ENCODE measurements around the gene LRP2.
"Not testable (repeated sequence)": the region's sequence is repeated elsewhere in the genome, so short reads cannot be mapped to it uniquely, and the experiment has no call there.

Gene LRP2

DNA sequence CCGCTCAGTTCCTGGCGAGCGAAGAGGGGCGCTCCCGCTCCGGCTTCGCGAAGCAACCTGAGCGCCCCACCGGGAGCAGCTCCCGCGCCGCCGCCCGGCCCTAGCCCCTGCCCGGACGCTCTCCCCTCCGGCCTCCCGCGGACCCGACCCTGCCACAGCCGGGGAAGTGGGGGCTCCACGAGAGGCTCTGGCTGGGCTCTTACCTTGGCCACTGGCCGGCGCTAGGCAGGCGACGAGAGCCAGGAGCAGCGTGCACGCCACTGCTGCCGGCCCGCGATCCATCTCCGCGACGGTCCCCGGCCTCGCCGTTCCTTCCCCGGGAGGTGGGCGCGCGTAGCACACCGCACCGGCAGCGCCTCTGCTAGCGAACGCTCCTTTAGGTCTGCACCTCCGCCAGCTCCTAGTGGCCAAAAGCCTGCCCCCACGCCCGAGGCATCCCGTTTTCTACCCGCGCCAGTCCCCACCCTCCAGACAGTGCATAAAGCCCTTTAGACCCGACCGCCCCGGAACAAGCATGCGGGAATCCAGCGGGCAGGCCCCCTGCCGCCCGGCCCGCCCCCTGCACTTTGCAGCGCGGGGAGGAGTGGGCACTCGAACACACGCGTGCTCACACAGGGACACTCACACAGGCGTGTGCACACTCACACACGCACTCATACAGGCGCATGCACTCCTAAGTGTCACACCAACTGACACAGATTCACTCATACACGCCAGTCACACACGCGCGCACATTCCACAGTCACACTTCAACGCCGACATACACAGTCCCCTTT is at the start of gene LRP2:
Gene LRP2 (minus strand): TSS at position 417 of the 776 bp plus-strand sequence. CDS start 135 bp downstream, at position 282.
- in situ Hi-C loops (cut with MboI; ENCODE audit: low sequenced_read_pairs): no loop called here

DNA sequence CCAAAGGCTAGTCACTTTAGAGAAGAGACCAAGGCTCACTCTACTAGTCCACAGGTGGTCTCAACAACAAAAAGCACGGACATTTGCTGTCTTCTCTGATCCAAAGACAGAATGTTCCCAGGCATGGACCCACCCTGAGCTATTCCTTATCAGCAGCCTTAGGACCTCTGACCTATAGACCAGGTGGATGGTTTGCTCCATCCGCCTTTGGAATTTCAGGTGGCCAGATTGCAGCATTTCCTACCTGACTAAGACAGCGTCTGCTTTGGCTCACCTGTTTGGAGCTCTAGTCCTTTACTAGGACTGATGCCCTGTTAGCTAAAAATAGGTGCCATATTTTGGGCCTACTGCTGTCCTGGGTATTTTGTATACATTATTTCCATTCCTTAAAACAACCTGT is 44.6 kb upstream of the LRP2 start:
- in situ Hi-C loops (cut with MboI; ENCODE audit: low sequenced_read_pairs): no loop called here

GRCh38 chr2:169399491-169399890 is 37.2 kb upstream of the LRP2 start:
- in situ Hi-C loops (cut with MboI; ENCODE audit: low sequenced_read_pairs): not testable (repeated sequence)

- in situ Hi-C loops (cut with MboI; ENCODE audit: low sequenced_read_pairs): no loop called here
Measured at GRCh38 chr2:169397697-169398096, 35.4 kb upstream of the LRP2 start.

GRCh38 chr2:169395821-169396374 is 33.6 kb upstream of the LRP2 start:
- in situ Hi-C loops (cut with MboI; ENCODE audit: low sequenced_read_pairs): no loop called here

DNA sequence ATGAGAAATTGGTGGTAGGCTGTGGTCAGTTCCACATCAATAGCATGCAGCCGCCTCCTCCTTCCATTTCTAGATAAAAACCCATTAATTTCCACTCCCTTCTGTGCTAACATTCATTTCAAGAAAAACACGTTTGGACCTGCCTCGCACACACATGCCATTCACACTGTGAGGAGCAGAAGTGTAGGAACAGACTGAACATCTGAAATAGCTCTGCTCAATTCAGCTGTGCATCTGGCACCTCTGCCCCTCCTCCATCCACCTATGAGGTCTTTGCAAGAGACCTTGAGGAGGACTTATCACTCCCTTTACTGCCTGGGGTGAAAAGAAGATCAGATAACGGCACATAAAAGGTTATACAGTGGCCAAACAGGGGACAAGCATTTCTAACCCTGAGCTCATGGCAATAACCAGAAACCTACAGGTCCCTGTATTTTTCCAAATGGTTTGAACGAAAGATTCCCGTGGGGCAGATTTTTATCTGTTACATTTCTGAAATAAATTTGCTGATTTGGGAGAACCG is 30.8 kb upstream of the LRP2 start:
- in situ Hi-C loops (cut with MboI; ENCODE audit: low sequenced_read_pairs): no loop called here

DNA sequence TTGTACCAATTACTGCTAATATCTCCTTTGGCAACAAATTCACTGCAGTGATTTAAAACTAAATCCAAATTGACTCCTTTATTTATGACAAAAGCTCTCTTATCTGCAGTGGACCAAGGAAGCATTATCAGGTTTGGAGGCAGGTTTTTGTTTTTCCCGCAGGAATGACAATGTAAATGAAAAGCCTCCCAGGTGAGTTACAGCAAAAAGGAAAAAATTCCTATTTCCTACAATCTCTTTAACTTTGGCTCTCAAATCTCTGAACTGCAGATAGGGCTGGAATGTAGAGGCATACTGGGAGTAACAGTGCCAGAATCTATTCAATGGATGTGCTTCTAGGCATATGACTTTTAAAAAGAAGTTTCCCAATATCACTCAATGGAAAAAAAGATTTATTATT is 28.9 kb upstream of the LRP2 start:
- in situ Hi-C loops (cut with MboI; ENCODE audit: low sequenced_read_pairs): no loop called here

DNA sequence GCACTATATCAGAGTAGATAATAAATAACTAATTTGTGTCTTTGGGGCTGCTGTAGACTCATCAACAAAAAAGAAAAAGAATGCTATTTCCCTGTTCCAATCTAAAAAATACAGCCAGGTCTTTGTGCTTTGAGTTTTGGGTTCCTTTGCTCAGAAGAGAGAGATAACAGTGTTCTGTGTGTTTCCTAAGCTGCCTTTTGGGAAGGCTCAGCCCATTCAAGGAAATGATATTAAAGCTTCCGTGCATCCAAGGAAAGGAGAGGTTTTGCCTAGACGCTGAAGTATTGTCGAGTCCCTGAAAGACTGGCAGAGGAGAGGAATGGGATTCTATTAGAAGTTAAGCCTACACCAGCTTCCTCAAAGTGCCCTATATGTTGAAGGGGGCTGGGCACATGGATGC is 25.8 kb upstream of the LRP2 start:
- in situ Hi-C loops (cut with MboI; ENCODE audit: low sequenced_read_pairs): no loop called here

GRCh38 chr2:169386722-169387121 is 24.4 kb upstream of the LRP2 start:
- in situ Hi-C loops (cut with MboI; ENCODE audit: low sequenced_read_pairs): no loop called here

DNA sequence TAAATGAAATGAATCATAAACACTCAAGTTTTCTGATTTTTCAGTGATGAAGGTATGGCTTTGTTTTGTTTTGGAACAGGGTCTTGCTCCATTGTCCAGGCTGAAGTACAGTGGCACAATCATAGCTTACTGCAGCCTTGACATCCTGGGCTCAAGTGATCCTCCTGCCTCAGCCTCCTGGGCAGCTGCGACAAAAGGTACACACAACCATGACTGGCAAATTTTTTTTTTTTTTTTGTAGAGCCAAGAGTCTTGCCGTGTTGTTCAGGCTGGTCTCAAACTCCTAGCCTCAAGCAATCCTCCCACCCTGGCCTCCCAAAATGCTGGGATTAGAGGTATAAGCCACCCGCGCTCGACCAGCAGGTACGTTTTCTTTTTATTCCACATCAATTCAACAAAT is 22.5 kb upstream of the LRP2 start:
- in situ Hi-C loops (cut with MboI; ENCODE audit: low sequenced_read_pairs): no loop called here

DNA sequence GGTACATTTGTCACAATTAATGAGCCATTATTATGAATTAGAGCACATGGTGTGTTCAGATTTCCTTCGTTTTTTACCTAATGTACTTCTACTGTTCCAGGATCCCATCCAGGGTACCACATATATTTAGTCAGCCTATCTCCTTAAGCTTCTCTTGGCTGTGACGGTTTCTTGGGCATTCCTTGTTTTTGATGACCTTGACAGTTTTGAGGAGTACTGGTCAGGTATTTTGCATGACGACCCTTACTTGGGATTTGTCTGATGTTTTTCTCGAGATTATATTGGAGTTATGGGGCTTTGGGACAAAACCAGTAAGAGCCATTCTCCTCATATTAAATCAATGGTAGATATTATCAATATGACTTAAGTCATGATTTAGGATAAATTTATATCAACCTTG is 10.2 kb upstream of the LRP2 start:
- in situ Hi-C loops (cut with MboI; ENCODE audit: low sequenced_read_pairs): no loop called here

DNA sequence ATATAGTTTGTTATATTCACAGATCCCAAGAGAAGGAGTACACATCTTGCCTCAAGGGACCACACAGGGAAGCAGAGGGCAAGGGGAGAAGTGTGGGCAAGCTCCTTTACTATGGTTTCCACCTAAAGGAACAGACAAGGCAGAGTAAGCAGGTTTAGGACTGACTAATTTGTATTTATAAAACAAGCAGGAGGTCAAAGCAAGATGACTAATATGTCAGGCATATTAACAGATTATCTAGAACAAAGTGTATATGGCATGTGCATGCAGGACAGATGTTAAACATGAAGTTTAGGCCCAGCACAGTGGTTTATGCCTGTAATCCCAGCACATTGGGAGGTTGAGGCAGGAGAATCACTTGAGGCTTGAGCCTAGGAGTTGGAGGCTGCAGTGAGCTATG is 3.7 kb upstream of the LRP2 start:
- in situ Hi-C loops (cut with MboI; ENCODE audit: low sequenced_read_pairs): no loop called here

GRCh38 chr2:169365029-169365480 is 2.7 kb upstream of the LRP2 start:
- in situ Hi-C loops (cut with MboI; ENCODE audit: low sequenced_read_pairs): no loop called here

DNA sequence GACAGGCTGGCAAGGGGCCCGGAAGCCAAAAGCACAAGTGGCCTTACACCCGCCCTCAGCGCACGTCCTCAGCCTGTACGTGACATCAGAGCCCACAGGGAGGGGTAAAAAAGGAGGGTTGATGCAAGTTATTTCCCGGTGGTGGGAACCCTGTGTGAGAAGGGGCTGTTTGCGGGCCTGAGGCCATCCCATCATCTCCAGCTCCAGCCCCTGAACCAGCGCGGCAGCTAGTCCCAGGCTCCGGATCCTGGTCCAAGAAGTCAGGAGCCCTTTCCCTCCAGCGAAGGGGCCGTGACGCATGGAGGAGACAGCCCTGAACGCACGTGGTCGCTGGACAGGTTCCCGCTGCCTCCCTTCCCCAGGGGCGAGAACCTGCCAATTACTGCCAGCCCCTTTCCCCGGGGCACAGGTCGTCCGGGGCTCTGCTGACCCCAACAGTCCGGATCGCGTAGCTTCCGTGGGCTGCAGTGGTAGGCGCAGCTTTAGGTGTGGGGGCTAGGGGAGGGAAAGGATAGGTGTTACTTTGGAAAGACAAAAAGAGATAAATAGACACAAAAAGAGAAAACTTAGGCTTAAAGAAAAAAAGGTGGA is 1.3 kb upstream of the LRP2 start:
- in situ Hi-C loops (cut with MboI; ENCODE audit: low sequenced_read_pairs): no loop called here

DNA sequence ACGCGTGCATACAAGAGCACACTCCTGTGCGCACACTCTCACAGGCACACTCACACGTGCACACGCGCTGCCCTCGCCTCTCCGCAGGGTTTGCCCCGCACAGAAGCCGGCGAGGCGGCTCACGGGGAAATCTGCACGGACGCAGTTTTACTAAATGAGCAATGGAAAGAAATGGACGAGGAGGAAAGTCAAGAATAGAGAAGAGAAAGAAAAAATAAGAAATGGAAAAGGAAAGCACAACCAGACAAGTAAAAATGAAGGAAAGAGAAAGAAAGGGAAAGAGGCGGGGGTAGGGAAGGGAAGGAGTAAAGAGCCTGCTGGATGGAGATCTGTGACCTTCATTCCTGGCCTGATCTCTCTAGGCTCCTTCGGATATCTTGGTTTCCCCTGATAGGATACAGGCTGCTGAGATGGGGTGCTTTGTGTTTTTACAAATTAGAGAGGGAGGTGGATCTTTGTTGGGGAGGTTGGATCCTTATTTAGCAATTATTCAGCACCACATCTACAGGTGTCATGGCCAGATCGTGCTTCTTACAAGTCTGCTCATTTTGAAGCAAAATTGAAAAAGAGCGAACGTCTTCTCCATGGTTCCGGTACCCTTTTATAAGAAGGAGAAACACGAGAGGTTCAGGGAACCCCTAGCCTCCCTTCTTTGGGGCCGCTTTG is 693 bp upstream of the LRP2 start:
- in situ Hi-C loops (cut with MboI; ENCODE audit: low sequenced_read_pairs): no loop called here

DNA sequence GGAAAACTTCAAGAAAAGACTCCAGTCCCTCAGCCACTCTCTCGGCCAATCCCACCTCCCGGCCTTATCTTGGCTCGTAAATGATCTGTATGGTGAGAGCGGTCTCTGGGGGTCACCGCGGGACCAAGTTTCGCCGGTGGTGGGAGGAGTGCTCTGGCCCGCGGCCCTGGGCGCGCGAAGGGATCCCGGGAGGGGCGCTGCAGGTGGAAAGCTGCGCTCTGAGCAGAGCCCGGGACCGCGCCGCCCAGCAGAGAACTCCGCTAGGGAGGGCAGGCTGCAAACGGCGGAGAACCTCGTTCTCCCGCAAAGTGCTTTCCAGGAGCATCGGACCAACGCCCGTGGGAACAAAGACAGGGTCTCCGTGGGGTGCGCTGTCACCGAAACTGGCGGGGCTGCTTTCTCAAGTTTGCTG is 622 bp downstream of the LRP2 start:
- in situ Hi-C loops (cut with MboI; ENCODE audit: low sequenced_read_pairs): no loop called here

- in situ Hi-C loops (cut with MboI; ENCODE audit: low sequenced_read_pairs): no loop called here
Measured at GRCh38 chr2:169360984-169361705, 1.2 kb downstream of the LRP2 start.

GRCh38 chr2:169358016-169358415 is 4.3 kb downstream of the LRP2 start:
- in situ Hi-C loops (cut with MboI; ENCODE audit: low sequenced_read_pairs): no loop called here

- in situ Hi-C loops (cut with MboI; ENCODE audit: low sequenced_read_pairs): no loop called here
Measured at GRCh38 chr2:169354244-169354643, 8.1 kb downstream of the LRP2 start.

- in situ Hi-C loops (cut with MboI; ENCODE audit: low sequenced_read_pairs): no loop called here
Measured at GRCh38 chr2:169351725-169352124, 10.6 kb downstream of the LRP2 start.

GRCh38 chr2:169349535-169349934 is 12.8 kb downstream of the LRP2 start:
- in situ Hi-C loops (cut with MboI; ENCODE audit: low sequenced_read_pairs): no loop called here

Measured in HL-60/S4 treated with phorbol 12-myristate 13-acetate at 8.2 ng/mL for 4 days and 3 days (cell line).